ENCODE measurements around the gene FARS2. TPM values are rescaled to one million over a fixed set of nuclear protein-coding genes. Genes with fewer than 3 reads are reported as not detected.

FARS2 gene
- total and polyA plus RNA-seq, 2 donors (not counting 3 experiments of a cell fraction or from before 2014, with no cell fraction given), result 20.2 to 20.5 TPM

DNA sequence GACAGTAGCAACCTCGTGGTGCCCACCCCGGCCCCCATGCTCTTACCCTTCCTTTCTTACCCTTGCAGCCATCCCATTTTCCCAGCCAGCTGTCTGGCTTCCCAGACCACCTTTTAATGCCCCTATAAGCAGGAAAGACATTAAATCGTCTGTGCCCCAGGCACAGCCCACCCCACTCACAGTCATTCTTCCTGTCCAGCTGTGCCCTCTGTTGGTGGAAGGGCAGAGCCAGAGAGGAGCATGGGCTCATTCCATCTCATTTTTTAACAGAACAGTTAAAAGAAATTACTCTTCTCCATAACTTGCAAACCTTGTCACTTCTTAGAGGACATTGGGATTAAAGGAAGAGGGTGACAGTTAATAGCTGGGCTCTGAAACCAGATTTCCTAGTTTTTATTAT is 504.9 kb downstream of the FARS2 start:
- Histone ChIP-seq H3K9ac (replicated peaks; ENCODE audit: extremely low read depth, insufficient read depth, low read length) (no peak overlapping the region), H3K9me1 (replicated peaks; ENCODE audit: control insufficient read depth, extremely low read depth, insufficient read depth, low read length) (no peaks in the 10 kb centered on the region), H3K4me2 (ENCODE audit: insufficient read depth, low read length) (no peak overlapping the region), H4K20me1 (replicated peaks; ENCODE audit: control insufficient read depth, extremely low read depth, insufficient read depth, low read length) (no peaks in the 10 kb centered on the region), H3K9me3 (replicated peaks; ENCODE audit: control insufficient read depth, insufficient read depth, low read length) (no peaks in the 10 kb centered on the region), H2AFZ (ENCODE audit: low read depth, low read length) (no peak overlapping the region), H3K79me2 (ENCODE audit: control insufficient read depth, insufficient read depth, low read length) (no peaks in the 10 kb centered on the region), H3K4me3 (replicated peaks in 1 of 3; ENCODE audit: insufficient read depth in 1 of 3, low read depth in 1 of 3, low read length in 3 of 3) (no peak overlapping the region), H3K4me1 (ENCODE audit: control insufficient read depth, extremely low read depth, insufficient read depth, low read length) (no peaks in the 10 kb centered on the region), H3K27me3 (ENCODE audit: control insufficient read depth in 2 of 2, insufficient read depth in 2 of 2, low read length in 2 of 2) (no peaks in the 10 kb centered on the region), H3K27ac (ENCODE audit: insufficient read depth, low read depth, low read length) (no peak overlapping the region), H3K36me3 (ENCODE audit: control insufficient read depth in 2 of 2, extremely low read depth in 1 of 2, insufficient read depth in 2 of 2, low read length in 2 of 2) (no peaks in the 10 kb centered on the region)
- POLR2A ChIA-PET, result no interaction called here
- dilution Hi-C loops (cut with MboI; ENCODE audit: extremely low pct_ligation_motif_present, low sequenced_read_pairs) (no loop called here), intact Hi-C loops (cut with micrococcal nuclease) (loop anchor here (1.0 kb wide), 2 partner anchors 295 to 344 kb away; no protein-coding TSS in a partner anchor)
- FAIRE-seq (no peak), DNase-seq (ENCODE audit: low read depth, low spot score) (no peak)
- no TSS peak for BruUV-seq (replicated peaks)
- CTCF ChIA-PET, result interaction anchor here (1.6 to 4.1 kb wide), 3 partner anchors 13 to 623 kb away, joined by 4 to 34 read pairs (median 9); no protein-coding TSS in a partner anchor
- no peak for TF ChIP-seq POLR2A (IDR thresholded peaks at IDR 0.05; ENCODE audit: low read depth, low read length)
- TF ChIP-seq CTCF (IDR thresholded peaks at IDR 0.05; ENCODE audit: extremely low read depth in 1 of 2, insufficient read depth in 1 of 2, low read depth in 1 of 2, low read length in 2 of 2), result peak in 1 of 2 donors; percentile 20

DNA sequence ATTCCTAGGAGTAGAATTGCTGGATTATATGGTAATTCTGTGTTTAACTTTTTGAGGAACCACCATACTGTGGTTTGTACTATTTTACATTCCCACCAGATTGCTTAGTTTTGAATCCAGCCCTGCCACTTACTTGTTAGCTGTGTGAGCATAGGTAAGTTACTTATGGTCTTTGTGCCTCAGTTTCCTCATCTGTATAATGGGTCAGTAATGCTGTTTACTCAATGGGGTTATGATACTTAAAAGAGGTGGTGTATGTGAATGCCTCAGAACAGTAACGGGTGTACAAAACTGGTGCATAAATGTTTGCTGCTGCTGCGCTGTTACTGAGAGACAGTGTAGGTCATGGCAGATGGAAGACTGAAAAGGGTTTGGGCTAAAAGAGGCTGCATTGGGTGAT is 506.2 kb downstream of the FARS2 start:
- Histone ChIP-seq H3K79me2 (ENCODE audit: control insufficient read depth, insufficient read depth, low read length) (no peaks in the 10 kb centered on the region), H3K9me1 (replicated peaks; ENCODE audit: control insufficient read depth, extremely low read depth, insufficient read depth, low read length) (no peaks in the 10 kb centered on the region), H2AFZ (ENCODE audit: low read depth, low read length) (no peak overlapping the region), H3K27me3 (ENCODE audit: control insufficient read depth in 2 of 2, insufficient read depth in 2 of 2, low read length in 2 of 2) (no peaks in the 10 kb centered on the region), H3K9ac (replicated peaks; ENCODE audit: extremely low read depth, insufficient read depth, low read length) (no peak overlapping the region), H3K27ac (ENCODE audit: insufficient read depth, low read depth, low read length) (no peak overlapping the region), H3K36me3 (ENCODE audit: control insufficient read depth in 2 of 2, extremely low read depth in 1 of 2, insufficient read depth in 2 of 2, low read length in 2 of 2) (no peaks in the 10 kb centered on the region), H3K9me3 (replicated peaks; ENCODE audit: control insufficient read depth, insufficient read depth, low read length) (no peaks in the 10 kb centered on the region), H3K4me3 (replicated peaks in 1 of 3; ENCODE audit: insufficient read depth in 1 of 3, low read depth in 1 of 3, low read length in 3 of 3) (no peak overlapping the region), H4K20me1 (replicated peaks; ENCODE audit: control insufficient read depth, extremely low read depth, insufficient read depth, low read length) (no peaks in the 10 kb centered on the region), H3K4me2 (ENCODE audit: insufficient read depth, low read length) (no peak overlapping the region), H3K4me1 (ENCODE audit: control insufficient read depth, extremely low read depth, insufficient read depth, low read length) (no peaks in the 10 kb centered on the region)
- no TSS peak for BruUV-seq (replicated peaks)
- dilution Hi-C loops (cut with MboI; ENCODE audit: extremely low pct_ligation_motif_present, low sequenced_read_pairs) (no loop called here), intact Hi-C loops (cut with micrococcal nuclease) (no loop called here)
- TF ChIP-seq CTCF (IDR thresholded peaks at IDR 0.05; ENCODE audit: extremely low read depth in 1 of 2, insufficient read depth in 1 of 2, low read depth in 1 of 2, low read length in 2 of 2) (no peak), MYC (IDR thresholded peaks at IDR 0.05; ENCODE audit: low read depth, low read length) (no peak), GATA2 (IDR thresholded peaks at IDR 0.05; ENCODE audit: insufficient read depth, insufficient read length, low read depth, low read length) (no peak), FOS (IDR thresholded peaks at IDR 0.05; ENCODE audit: borderline replicate concordance, insufficient read depth, low read length) (no peak), POLR2AphosphoS5 (IDR thresholded peaks at IDR 0.05; ENCODE audit: insufficient read depth, low read depth, low read length) (no peak), EZH2 (IDR thresholded peaks at IDR 0.05; ENCODE audit: borderline replicate concordance, low read depth, low read length, severe bottlenecking) (no peak), POLR2A (IDR thresholded peaks at IDR 0.05; ENCODE audit: low read depth, low read length) (no peak), JUN (IDR thresholded peaks at IDR 0.05; ENCODE audit: borderline replicate concordance, insufficient read depth, insufficient read length, low read depth) (no peak)
- TF ChIP-seq, protein P1, sequence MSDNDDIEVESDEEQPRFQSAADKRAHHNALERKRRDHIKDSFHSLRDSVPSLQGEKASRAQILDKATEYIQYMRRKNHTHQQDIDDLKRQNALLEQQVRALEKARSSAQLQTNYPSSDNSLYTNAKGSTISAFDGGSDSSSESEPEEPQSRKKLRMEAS (IDR thresholded peaks at IDR 0.05; ENCODE audit: insufficient read depth, insufficient read length), result no peak
- ChIA-PET CTCF (interaction anchor here (1.1 kb wide), 1 partner anchor 297 kb away, joined by 9 read pairs; no protein-coding TSS in a partner anchor), POLR2A (no interaction called here)
- DNase-seq (ENCODE audit: low read depth, low spot score), result no peak
- FAIRE-seq, result no peak
